Endothelial cell of umbilical vein (primary cell): Measurements from ENCODE around the gene TRIM39.

ENCODE experiments used
- EZH2 ChIP-seq: IDR thresholded peaks from 2 replicates; pipeline ENCODE4 v1.6.1; 2012; ENCODE audit warnings: borderline replicate concordance, low read depth, mild to moderate bottlenecking, moderate library complexity, low read length, inconsistent platforms; ENCODE audit not compliant: severe bottlenecking
- POLR2AphosphoS5 ChIP-seq: IDR thresholded peaks from 2 replicates; pipeline ENCODE4 v1.6.1; 2012; ENCODE audit warnings: low read depth, mild to moderate bottlenecking, control low read depth, low read length, moderate library complexity; ENCODE audit not compliant: insufficient read depth

DNA sequence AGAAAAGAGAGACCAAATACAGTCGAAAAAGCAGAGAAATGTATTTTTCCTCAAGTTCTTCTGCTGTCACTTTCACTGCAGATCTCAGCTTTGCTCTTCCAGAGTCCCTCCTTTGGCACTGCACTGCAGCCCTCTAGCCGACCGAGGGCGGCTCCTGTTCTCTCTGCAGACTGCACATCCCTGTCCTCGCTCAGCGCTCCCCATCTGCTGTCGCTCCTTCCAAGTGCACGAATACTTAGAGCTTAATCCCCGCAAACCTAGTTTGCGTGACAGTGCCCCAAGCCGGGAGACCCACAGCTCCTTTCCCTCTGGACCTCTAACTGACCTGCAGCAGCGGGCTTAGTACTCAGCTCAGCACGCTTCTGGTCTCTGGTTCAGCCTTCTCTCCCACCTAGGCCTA, 33.4 kb downstream of the TRIM39 start:
- TF ChIP-seq POLR2AphosphoS5 (no peak), EZH2 (no peak)
